Heart left ventricle (tissue), 16 donors: Measurements from ENCODE around the gene SPTBN1. TPM values are rescaled to one million over a fixed set of nuclear protein-coding genes. Genes with fewer than 3 reads are reported as not detected.

Source experiments
- ATAC-seq, 4 donors: fragments of 200-7000 bp; cut with Tn5 transposase; one replicate each; pipeline ENCODE4 v1.9.1; 2020 to 2022; ENCODE audit warnings: moderate library complexity in 4 of 4, mild to moderate bottlenecking in 3 of 4, moderate number of reproducible peaks in 1 of 4
- DNase-seq, 5 donors: peaks; one replicate each; pipeline ENCODE4 v3.0.0-alpha.2; 2020
- H3K27ac ChIP-seq, 12 donors: fragments of 200-600 bp; sonication (generic) in 4 of 12; one replicate each; pipeline versions ENCODE4 v1.5.0 to v1.8.0; 2016 to 2022; ENCODE audit warnings: mild to moderate bottlenecking in 2 of 12
- H3K27me3 ChIP-seq, 9 donors: fragments of 200-600 bp; sonication (generic) in 2 of 9; one replicate each; pipeline versions ENCODE4 v1.5.1 to v1.8.0; 2016 to 2022; ENCODE audit warnings: mild to moderate bottlenecking in 3 of 9
- H3K36me3 ChIP-seq, 9 donors: fragments of 200-600 bp; sonication (generic) in 2 of 9; one replicate each; pipeline versions ENCODE4 v1.5.0 to v1.8.0; 2018 to 2022; ENCODE audit warnings: mild to moderate bottlenecking in 2 of 9
- H3K4me1 ChIP-seq, 12 donors: fragments of 200-600 bp; sonication (generic) in 4 of 12; one replicate each; pipeline versions ENCODE4 v1.5.0 to v1.8.0; 2016 to 2022; ENCODE audit warnings: mild to moderate bottlenecking in 3 of 12
- H3K4me3 ChIP-seq, 12 donors: fragments of 200-600 bp; sonication (generic) in 4 of 12; one replicate each; pipeline versions ENCODE4 v1.5.0 to v1.8.0; 2017 to 2022; ENCODE audit warnings: mild to moderate bottlenecking in 9 of 12, moderate library complexity in 4 of 12
- H3K9me3 ChIP-seq, 12 donors: fragments of 200-600 bp; sonication (generic) in 4 of 12; one replicate each; pipeline versions ENCODE4 v1.5.0 to v1.8.0; 2016 to 2022; ENCODE audit warnings: mild to moderate bottlenecking in 1 of 12
- CTCF ChIP-seq, 12 donors: fragments of 200-600 bp; sonication (generic) in 4 of 12; IDR thresholded peaks; one replicate each; pipeline versions ENCODE4 v1.5.0 to v1.8.0; 2018 to 2022; ENCODE audit warnings: antibody characterized with exemption in 12 of 12, mild to moderate bottlenecking in 5 of 12
- POLR2A ChIP-seq, 2 donors: fragments of 450-650 bp; IDR thresholded peaks; one replicate each; pipeline ENCODE4 v1.6.1; 2017; ENCODE audit warnings: antibody characterized with exemption in 2 of 2, mild to moderate bottlenecking in 2 of 2, moderate library complexity in 2 of 2
- WGBS, 4 donors: extraction: QIAGEN DNeasy Blood & Tissue Kit in 2 of 4; methylation state at CpG; one replicate each; pipeline versions ENCODE4 v1.1.5 to v1.1.7; 2013 to 2018; 5-methylcytosine and 5-hydroxymethylcytosine counted together
- intact Hi-C, 10 donors: fragments of 100-400 bp; cut with DNase I; formaldehyde crosslinking; loops; one replicate each; pipeline versions ENCODE4 v1.11.1 to v1.14.2; 2022
- polyA plus RNA-seq, 2 donors: library from polyadenylated mRNA; stranded (reverse); fragments of 200-250 nt; gene quantifications; one replicate each; pipeline ENCODE4 v1.2.3, GENCODE V29; 2013
- total RNA-seq, 9 donors: library from RNA; depleted of rRNA in 2 of 9; stranded (reverse); fragments of >200 nt in 2 of 9; fragmentation: NEBNext Ultra II Directional in 3 of 9; extraction: Animal tissue kit (Norgen Biotek cat#: 25700) in 3 of 9; gene quantifications; one replicate each; pipeline versions ENCODE4 v1.1.0 to v1.2.4, GENCODE V29; 2016 to 2023
- donor health status: ischemic (EF 13 %, LVEDD 7.1; RV severe dilation, severe dysfunction).
- donor health status: healthy with polysubstance abuse.
- donor health status: DM: no; HTN: yes; CAD: no.
- donor health status: DM: no; HTN: no; CAD: no.
- donor health status: ischemic (EF 25% LVEDD 6.9; RV normal size, moderate dysfunction).
- donor health status: ischemic (EF 25% LVEDD 5.7; RV mildly dilated, moderate dysfunction).
- donor health status: healthy.
- donor health status: DM: yes; HTN: yes; CAD: no.
- donor health status: ischemic (EF 35%, LVEDD 5.7; RV mildly dilated, moderate dysfunction).
- donor health status: nonischemic (EF 11% LVEDD 7.7; RV severe dilation, severe dysfunction).
- donor health status: DM: yes; HTN: yes; CAD: no.
- donor health status: PGD.
- donor health status: ischemic (EF 29% LVEDD 5.4; RV normal size, mild dysfunction).
- donor health status: nonischemic (EF 23%, LVEDD 6.1; RV moderate dilation, normal function).

SPTBN1 gene
- total and polyA plus RNA-seq, 11 donors = 124 to 659 (median 422) TPM

DNA sequence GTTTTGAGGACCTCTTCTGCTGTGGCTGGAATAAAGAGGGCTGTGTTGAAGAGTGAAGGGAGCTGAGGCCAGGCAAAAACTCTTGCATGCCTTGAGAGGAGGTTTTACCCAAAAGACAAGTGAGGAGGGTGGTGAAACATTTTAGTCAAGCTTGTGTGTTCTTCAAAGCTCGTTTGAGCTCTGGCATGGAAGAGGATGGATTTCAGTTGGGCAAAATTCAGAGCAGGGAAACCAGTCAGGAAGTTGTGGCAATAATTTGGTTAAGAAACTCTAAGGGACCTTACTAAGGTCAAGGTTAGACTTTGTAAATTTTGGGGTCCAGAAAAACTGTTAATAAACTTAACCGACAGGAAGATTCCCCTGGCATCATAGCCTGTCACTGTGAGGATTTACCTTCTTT, 34.7 kb downstream of the SPTBN1 start:
- no peak for TF ChIP-seq CTCF (IDR thresholded peaks at IDR 0.05)
- TF ChIP-seq POLR2A (IDR thresholded peaks at IDR 0.05) = no peak
- Histone ChIP-seq H3K27ac (peak overlapping the region in 9 of 12 donors; percentile 1 to 42 (median 5)), H3K27me3 (no peaks in the 10 kb centered on the region), H3K4me3 (no peak overlapping the region), H3K36me3 (peaks cover 0 to 21% (median 2%) of the 10 kb centered on the region in 9 donors), H3K9me3 (no peaks in the 10 kb centered on the region), H3K4me1 (peaks cover 9 to 94% (median 78%) of the 10 kb centered on the region in 12 donors)
- ATAC-seq (no peak), DNase-seq (no peak)
- 44 to 50% (median 47%) methylated on average over 2 of the region's 2 CpGs for WGBS, 4 donors
- intact Hi-C loops = loop anchor here in 1 of 10 donors (10.0 kb wide), 1 partner anchor 286 kb away; no protein-coding TSS in a partner anchor

GRCh38 chr2:54492335-54492734, 36.2 kb downstream of the SPTBN1 start:
- Histone ChIP-seq H3K9me3 (no peaks in the 10 kb centered on the region), H3K4me1 (peaks cover 9 to 97% (median 74%) of the 10 kb centered on the region in 12 donors), H3K27ac (no peak overlapping the region), H3K36me3 (peaks cover 0 to 21% (median 2%) of the 10 kb centered on the region in 9 donors), H3K4me3 (no peak overlapping the region), H3K27me3 (no peaks in the 10 kb centered on the region)
- DNase-seq = no peak
- 38 to 61% (median 52%) methylated on average over 2 of the region's 2 CpGs for WGBS, 4 donors
- ATAC-seq = no peak
- TF ChIP-seq POLR2A (IDR thresholded peaks at IDR 0.05) (no peak), CTCF (IDR thresholded peaks at IDR 0.05) (no peak)
- intact Hi-C loops = loop anchor here in 1 of 10 donors (10.0 kb wide), 1 partner anchor 288 kb away; no protein-coding TSS in a partner anchor

DNA sequence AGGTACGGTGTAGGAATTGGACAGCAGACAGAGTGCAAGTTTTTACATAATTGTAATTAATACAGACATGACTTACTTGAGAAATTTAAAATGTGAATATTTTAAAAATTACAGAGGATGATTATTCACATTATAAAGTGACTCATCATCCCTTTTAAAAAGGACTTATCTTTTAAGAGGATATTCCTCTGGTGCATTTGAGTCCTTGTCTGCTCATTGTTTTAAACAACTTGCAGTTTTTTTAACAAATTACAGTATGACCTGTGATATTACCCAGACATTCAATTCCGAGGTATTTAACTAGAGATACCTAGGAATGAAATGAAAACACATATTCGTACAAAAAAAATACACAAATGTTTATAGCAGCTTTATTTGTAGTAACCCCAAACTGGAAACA, 38.0 kb downstream of the SPTBN1 start:
- intact Hi-C loops = loop anchor here in 1 of 10 donors (10.0 kb wide), 1 partner anchor 289 kb away; no protein-coding TSS in a partner anchor
- Histone ChIP-seq H3K4me1 (peaks cover 9 to 99% (median 78%) of the 10 kb centered on the region in 12 donors), H3K36me3 (peaks cover 0 to 21% (median 2%) of the 10 kb centered on the region in 9 donors), H3K27ac (peak overlapping the region in 1 of 12 donors; percentile 6), H3K27me3 (no peaks in the 10 kb centered on the region), H3K4me3 (no peak overlapping the region), H3K9me3 (no peaks in the 10 kb centered on the region)
- no peak for DNase-seq
- no peak for TF ChIP-seq POLR2A (IDR thresholded peaks at IDR 0.05)
- TF ChIP-seq CTCF (IDR thresholded peaks at IDR 0.05) = no peak
- WGBS, 4 donors = 42 to 66% (median 47%) methylated on average over 3 of the region's 3 CpGs
- no peak for ATAC-seq

DNA sequence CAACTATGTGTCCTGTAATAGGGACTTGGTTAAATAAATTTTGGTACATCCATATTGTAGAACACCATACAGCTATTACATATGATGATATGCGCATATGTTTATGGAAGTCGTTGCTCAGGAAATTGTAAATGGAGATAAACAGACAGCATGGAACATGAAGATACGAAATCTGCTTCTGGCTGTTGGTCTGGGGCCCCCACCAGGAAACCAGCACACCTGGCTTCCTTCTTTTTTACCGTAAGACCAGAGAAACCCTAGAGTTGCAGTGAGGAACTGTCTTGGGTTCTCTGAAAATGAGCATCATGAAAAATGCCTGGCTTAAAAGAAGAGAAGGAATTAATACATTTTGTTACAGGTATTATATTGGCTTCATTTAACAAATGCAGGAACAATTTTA, 40.8 kb downstream of the SPTBN1 start:
- Histone ChIP-seq H3K27me3 (no peaks in the 10 kb centered on the region), H3K36me3 (peaks cover 0 to 21% (median 2%) of the 10 kb centered on the region in 9 donors), H3K9me3 (no peaks in the 10 kb centered on the region), H3K4me1 (peaks cover 27 to 99% (median 82%) of the 10 kb centered on the region in 12 donors), H3K27ac (peak overlapping the region in 2 of 12 donors; percentile 59), H3K4me3 (no peak overlapping the region)
- intact Hi-C loops = loop anchor here in 4 of 10 donors (5.0 to 10.0 kb wide), 3 partner anchors 35 to 292 kb away; partner anchors contain the start of gene SPTBN1 (in 2 of the 4)
- WGBS, 4 donors = 54 to 59% (median 59%) methylated on average over 4 of the region's 4 CpGs
- DNase-seq (no peak), ATAC-seq (no peak)
- no peak for TF ChIP-seq CTCF (IDR thresholded peaks at IDR 0.05)
- TF ChIP-seq POLR2A (IDR thresholded peaks at IDR 0.05) = no peak
